Lower leg skin (tissue), 4 donors: ENCODE measurements around the gene TCOF1. TPM values are rescaled to one million over a fixed set of nuclear protein-coding genes. Genes with fewer than 3 reads are reported as not detected.

ENCODE experiments used
- DNase-seq, 2 donors: peaks; one replicate each; pipeline ENCODE4 v3.0.0-alpha.2; 2019; ENCODE audit warnings: low spot score in 2 of 2
- H3K4me3 ChIP-seq: fragments of 200-600 bp; sonication (generic); 2 replicates; pipeline ENCODE4 v1.5.1; 2017; ENCODE audit warnings: mild to moderate bottlenecking, low read depth; ENCODE audit not compliant: poor library complexity, severe bottlenecking
- CTCF ChIP-seq, 3 donors: fragments of 450-650 bp; IDR thresholded peaks; one replicate each; pipeline ENCODE4 v1.5.1; 2016; ENCODE audit warnings: antibody characterized with exemption in 3 of 3, mild to moderate bottlenecking in 3 of 3, moderate library complexity in 2 of 3
- POLR2A ChIP-seq, 2 donors: fragments of 450-650 bp; IDR thresholded peaks; one replicate each; pipeline ENCODE4 v1.6.1; 2016 to 2017; ENCODE audit warnings: antibody characterized with exemption in 2 of 2, mild to moderate bottlenecking in 1 of 2, moderate library complexity in 1 of 2
- WGBS, 2 donors: methylation state at CpG; one replicate each; pipeline ENCODE4 v1.1.5; 2018; 5-methylcytosine and 5-hydroxymethylcytosine counted together
- intact Hi-C: fragments of 100-400 bp; cut with DNase I; formaldehyde crosslinking; loops from one replicate; pipeline ENCODE4 v1.15.0; 2023; ENCODE audit warnings: low total_unique reads
- total RNA-seq, 4 donors: library from RNA; depleted of rRNA; stranded (reverse); fragments of >200 nt; gene quantifications; one replicate each; pipeline ENCODE4 v1.1.0, GENCODE V29; 2016

The TCOF1 gene
- total RNA-seq, 4 donors from 2014 or later, result 30.6 to 35.0 (median 32.2) TPM

GRCh38 chr5:150395688-150395975 is 38.1 kb downstream of the TCOF1 start:
- intact Hi-C loops, result no loop called here
- TF ChIP-seq CTCF (IDR thresholded peaks at IDR 0.05), result no peak
- TF ChIP-seq POLR2A (IDR thresholded peaks at IDR 0.05), result no peak
- WGBS, 2 donors, result 89 to 95% methylated on average over 2 of the region's 2 CpGs
- DNase-seq, result no peak
- H3K4me3 ChIP-seq, result no peak overlapping the region

DNA sequence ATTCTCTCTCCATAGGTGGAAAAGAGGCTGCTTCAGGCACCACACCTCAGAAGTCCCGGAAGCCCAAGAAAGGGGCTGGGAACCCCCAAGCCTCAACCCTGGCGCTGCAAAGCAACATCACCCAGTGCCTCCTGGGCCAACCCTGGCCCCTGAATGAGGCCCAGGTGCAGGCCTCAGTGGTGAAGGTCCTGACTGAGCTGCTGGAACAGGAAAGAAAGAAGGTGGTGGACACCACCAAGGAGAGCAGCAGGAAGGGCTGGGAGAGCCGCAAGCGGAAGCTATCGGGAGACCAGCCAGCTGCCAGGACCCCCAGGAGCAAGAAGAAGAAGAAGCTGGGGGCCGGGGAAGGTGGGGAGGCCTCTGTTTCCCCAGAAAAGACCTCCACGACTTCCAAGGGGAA is 38.8 kb downstream of the TCOF1 start:
- TF ChIP-seq POLR2A (IDR thresholded peaks at IDR 0.05), result no peak
- intact Hi-C loops, result no loop called here
- no peak overlapping the region for H3K4me3 ChIP-seq
- WGBS, 2 donors, result 91 to 93% methylated on average over 7 of the region's 7 CpGs
- no peak for DNase-seq

DNA sequence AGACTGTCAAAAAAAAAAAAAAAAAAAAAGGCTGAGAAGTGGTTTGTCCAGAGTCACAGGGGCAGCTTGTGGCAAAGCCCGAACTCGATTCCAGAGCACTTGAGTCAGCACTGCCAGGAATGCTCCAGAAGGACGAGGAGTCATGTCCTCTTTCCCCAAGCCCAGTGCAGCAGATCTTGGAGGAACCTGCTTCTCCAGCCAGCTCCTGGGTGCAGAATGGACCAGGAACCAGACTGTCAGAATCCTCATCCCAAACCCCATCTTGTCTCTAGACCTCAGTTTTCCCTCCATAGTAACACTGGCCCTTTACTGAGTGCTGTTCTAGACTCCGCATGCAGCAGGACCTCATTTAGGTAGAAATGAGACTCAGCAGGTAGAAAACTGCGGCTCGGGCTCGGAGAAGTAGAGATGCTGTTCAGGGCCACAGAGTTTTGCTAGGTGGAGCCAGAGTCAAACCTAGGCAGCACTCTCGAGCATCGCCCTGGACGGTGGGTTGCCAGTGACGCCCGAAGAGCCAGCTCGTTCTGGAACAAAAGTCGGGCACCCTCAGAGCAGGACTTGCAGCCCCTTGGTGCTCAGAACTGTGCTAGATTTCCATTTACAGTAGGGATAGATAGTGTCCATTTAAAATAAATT is 39.8 kb downstream of the TCOF1 start:
- TF ChIP-seq POLR2A (IDR thresholded peaks at IDR 0.05) (no peak), CTCF (IDR thresholded peaks at IDR 0.05) (no peak)
- DNase-seq, result no peak
- intact Hi-C loops, result no loop called here
- 90% methylated on average over 14 of the region's 14 CpGs for WGBS, 2 donors
- no peak overlapping the region for H3K4me3 ChIP-seq

DNA sequence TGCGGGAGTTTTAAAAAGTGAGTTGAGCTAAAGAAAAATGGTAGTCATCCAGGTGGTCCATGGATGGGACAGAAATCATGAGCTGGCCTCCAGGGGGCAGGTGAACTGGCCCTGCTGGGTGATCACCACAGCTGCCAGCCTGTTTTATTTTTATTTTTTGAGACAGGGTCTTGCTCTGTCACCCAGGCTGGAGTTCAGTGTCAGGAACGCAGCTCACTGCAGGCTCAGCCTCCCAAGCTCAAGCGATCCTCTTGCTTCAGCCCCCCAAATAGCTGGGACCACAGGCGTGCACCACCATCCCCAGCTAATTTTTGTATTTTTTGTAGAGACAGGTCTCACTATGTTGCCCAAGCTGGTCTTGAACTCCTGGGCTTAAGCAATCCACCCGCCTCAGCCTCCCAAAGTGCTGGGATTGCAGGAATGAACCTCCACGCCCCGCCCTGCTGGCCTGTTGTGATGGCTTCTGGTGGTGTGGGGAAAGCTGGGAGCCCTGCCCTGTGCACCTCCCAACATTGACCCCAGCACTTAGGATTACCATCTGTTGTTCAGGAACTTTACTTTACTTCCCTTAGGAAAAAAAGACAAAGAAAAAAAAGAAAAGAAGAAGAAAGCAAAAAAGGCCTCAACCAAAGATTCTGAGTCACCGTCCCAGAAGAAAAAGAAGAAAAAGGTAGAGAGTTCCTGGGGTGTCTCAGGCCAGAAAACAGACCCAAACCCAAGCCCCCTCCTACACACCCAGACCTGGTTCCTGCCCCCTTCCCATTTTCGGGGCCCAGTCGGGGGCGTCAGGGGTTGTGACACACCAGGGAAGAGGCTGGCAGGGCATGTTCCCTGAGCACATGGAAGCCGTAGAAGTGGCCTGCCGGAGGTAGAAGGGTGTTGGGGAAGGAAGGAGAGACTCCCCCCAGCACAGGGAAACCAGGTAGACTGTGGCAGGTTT is 40.6 kb downstream of the TCOF1 start:
- WGBS, 2 donors, result 89 to 92% methylated on average over 13 of the region's 13 CpGs
- TF ChIP-seq CTCF (IDR thresholded peaks at IDR 0.05), result no peak
- TF ChIP-seq POLR2A (IDR thresholded peaks at IDR 0.05), result no peak
- no peak overlapping the region for H3K4me3 ChIP-seq
- DNase-seq, result no peak
- intact Hi-C loops, result no loop called here

DNA sequence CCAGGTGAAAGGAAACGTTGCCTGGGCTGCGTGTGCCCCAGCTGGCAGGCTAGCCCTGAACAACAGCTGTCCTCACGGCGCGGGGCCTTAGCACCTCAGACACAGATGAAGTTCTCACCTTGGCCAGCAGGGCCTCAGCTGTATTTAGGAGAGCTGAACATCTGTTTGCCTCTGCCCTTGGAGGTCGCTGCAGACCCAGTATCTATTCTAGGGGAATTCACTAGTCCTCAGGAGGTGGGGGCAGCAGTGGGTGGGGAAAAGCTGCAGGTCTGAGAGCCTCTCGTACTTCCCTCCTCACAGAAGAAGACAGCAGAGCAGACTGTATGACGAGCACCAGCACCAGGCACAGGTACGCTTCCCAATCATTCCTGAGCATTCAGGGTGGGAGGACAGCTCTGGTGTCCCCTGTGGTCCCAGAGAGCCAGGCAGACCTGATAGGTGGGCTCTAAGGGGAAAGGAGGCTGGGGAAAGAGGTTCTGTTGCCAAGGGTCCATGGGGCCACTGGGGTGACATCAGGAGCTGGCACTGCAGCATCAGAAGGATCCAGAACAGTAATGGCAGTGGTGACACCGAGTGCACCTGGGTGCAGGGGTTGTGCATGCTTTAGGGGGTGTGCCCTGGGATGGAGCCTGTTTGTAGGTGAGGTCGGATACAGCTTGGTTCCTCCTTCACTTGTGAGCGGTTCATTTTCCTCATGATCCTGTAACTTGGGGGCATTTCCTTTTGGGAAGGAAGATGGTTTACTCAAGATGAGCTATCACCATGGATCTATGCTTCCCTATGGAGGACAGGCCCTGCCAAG is 41.4 kb downstream of the TCOF1 start:
- H3K4me3 ChIP-seq, result no peak overlapping the region
- TF ChIP-seq POLR2A (IDR thresholded peaks at IDR 0.05) (no peak), CTCF (IDR thresholded peaks at IDR 0.05) (no peak)
- WGBS, 2 donors, result 65 to 80% methylated on average over 12 of the region's 12 CpGs
- intact Hi-C loops, result no loop called here
- DNase-seq, result no peak
